ENCODE data around the gene ACADM. TPM values are rescaled to one million over a fixed set of nuclear protein-coding genes. Genes with fewer than 3 reads are reported as not detected.
"Not testable (repeated sequence)": the region's sequence is repeated elsewhere in the genome, so short reads cannot be mapped to it uniquely, and the experiment has no call there.

Gene ACADM
- 10 to 100 TPM; 15.2 to 77.5 (median 26.3) TPM for total RNA-seq
- polyA plus RNA-seq: 10 to 100 TPM; 26.3 to 55.9 (median 44.6) TPM
- long read RNA-seq, donor 1, partial matches to known transcripts: 25 of 31 reads
- long read RNA-seq, donor 1, other reads (novel, unspliced or antisense): 0 of 31 reads
- long read RNA-seq, donor 2, transcript ACADM-202 (12 exons, 2,619 nt): major isoform, 6 of 25 reads
- long read RNA-seq, donor 2, partial matches to known transcripts: 18 of 25 reads
- long read RNA-seq, donor 2, other reads (novel, unspliced or antisense): 0 of 25 reads
- long read RNA-seq, donor 3, transcript ACADM-202 (12 exons, 2,619 nt): major isoform, 7 of 31 reads
- long read RNA-seq, donor 3, partial matches to known transcripts: 23 of 31 reads
- long read RNA-seq, donor 3, other reads (novel, unspliced or antisense): 0 of 31 reads
- long read RNA-seq, donor 4: 0 reads
- long read RNA-seq, donor 5, transcript ACADM-202 (12 exons, 2,619 nt): major isoform, 9 of 54 reads
- long read RNA-seq, donor 5, partial matches to known transcripts: 44 of 54 reads
- long read RNA-seq, donor 5, other reads (novel, unspliced or antisense): 0 of 54 reads
- long read RNA-seq, donor 6: 0 reads
- long read RNA-seq, donor 7, transcript ACADM-202 (12 exons, 2,619 nt): major isoform, 6 of 37 reads
- long read RNA-seq, donor 7, partial matches to known transcripts: 28 of 37 reads
- long read RNA-seq, donor 7, other reads (novel, unspliced or antisense): 0 of 37 reads
- long read RNA-seq, donor 8, transcript ACADM-202 (12 exons, 2,619 nt): major isoform, 8 of 46 reads
- long read RNA-seq, donor 8, partial matches to known transcripts: 35 of 46 reads
- long read RNA-seq, donor 8, other reads (novel, unspliced or antisense): 0 of 46 reads
- long read RNA-seq, donor 9, partial matches to known transcripts: 53 of 58 reads
- long read RNA-seq, donor 9, other reads (novel, unspliced or antisense): 0 of 58 reads
- long read RNA-seq, donor 10, partial matches to known transcripts: 17 of 23 reads
- long read RNA-seq, donor 10, other reads (novel, unspliced or antisense): 0 of 23 reads

DNA sequence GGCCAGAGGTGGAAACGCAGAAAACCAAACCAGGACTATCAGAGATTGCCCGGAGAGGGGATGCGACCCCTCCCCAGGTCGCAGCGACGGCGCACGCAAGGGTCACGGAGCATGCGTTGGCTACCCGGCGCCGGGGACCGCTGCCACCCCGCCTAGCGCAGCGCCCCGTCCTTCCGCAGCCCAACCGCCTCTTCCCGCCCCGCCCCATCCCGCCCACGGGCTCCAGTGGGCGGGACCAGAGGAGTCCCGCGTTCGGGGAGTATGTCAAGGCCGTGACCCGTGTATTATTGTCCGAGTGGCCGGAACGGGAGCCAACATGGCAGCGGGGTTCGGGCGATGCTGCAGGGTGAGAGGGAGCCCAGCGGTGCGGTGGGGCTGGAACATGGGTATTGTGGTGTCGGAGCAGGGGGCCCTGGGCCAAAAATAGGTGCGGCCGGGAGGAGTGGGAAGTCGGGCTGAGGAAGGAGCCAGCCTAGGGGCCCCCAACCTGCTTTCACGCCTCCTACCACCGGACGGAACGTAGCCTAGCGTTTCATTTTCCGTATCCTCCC lies at the start of gene ACADM:
ACADM (plus strand) TSS at position 238 of the 551 bp plus-strand sequence; CDS start at position 317, 79 bp downstream.
- H3K27ac ChIP-seq: peak within 1 kb of the TSS; percentile 91 to 98 (median 93)
- peak within 1 kb of the TSS; percentile 74 to 81 (median 78) for H3K4me3 ChIP-seq
- H3K4me1 ChIP-seq: peaks cover 0 to 48% (median 32%) of the 10 kb centered on the region in 4 donors
- no peaks in the 10 kb centered on the region for H3K27me3 ChIP-seq
- peak; percentile 89 to 95 for DNase-seq
- intact Hi-C loops (cut with DNase I; ENCODE audit: low total_unique reads): loop anchor here (10.0 kb wide), 1 partner anchor 60 kb away; the partner anchor contains the start of gene RABGGTB
- no peaks in the 10 kb centered on the region for H3K9me3 ChIP-seq
- H3K36me3 ChIP-seq: no peaks in the 10 kb centered on the region
- TF ChIP-seq POLR2A (IDR thresholded peaks at IDR 0.05): peak in 1 of 4 donors; percentile 48
- TF ChIP-seq, protein P1, sequence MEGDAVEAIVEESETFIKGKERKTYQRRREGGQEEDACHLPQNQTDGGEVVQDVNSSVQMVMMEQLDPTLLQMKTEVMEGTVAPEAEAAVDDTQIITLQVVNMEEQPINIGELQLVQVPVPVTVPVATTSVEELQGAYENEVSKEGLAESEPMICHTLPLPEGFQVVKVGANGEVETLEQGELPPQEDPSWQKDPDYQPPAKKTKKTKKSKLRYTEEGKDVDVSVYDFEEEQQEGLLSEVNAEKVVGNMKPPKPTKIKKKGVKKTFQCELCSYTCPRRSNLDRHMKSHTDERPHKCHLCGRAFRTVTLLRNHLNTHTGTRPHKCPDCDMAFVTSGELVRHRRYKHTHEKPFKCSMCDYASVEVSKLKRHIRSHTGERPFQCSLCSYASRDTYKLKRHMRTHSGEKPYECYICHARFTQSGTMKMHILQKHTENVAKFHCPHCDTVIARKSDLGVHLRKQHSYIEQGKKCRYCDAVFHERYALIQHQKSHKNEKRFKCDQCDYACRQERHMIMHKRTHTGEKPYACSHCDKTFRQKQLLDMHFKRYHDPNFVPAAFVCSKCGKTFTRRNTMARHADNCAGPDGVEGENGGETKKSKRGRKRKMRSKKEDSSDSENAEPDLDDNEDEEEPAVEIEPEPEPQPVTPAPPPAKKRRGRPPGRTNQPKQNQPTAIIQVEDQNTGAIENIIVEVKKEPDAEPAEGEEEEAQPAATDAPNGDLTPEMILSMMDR (IDR thresholded peaks at IDR 0.05): no peak
- no peak for TF ChIP-seq EP300 (IDR thresholded peaks at IDR 0.05)
- TF ChIP-seq POLR2AphosphoS5 (IDR thresholded peaks at IDR 0.05): peak; percentile 40 to 88 (median 86)
- WGBS, 5 donors: 0 to 1% (median 0%) methylated on average over 29 to 48 of the region's 48 CpGs

DNA sequence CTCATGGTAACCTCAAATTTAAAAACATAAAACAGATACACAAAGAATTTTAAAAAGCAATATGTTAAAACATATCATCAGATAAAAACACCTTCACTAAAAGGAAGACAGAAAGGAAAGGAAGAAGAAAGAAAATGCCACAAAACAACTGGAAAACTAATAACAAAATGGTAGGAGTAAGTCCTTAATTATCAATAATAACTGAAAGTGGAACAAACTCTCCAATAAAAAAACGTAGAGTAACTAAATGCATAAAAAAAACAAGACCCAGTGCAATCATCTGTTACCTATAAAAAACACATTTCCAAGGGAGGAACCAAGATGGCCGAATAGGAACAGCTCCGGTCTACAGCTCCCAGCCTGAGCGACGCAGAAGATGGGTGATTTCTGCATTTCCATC lies 47.1 kb upstream of the ACADM start:
- no peaks in the 10 kb centered on the region for H3K9me3 ChIP-seq
- WGBS, 5 donors: 80 to 87% (median 82%) methylated on average over 5 of the region's 5 CpGs
- intact Hi-C loops (cut with DNase I; ENCODE audit: low total_unique reads): no loop called here
- TF ChIP-seq POLR2AphosphoS5 (IDR thresholded peaks at IDR 0.05): no peak
- TF ChIP-seq, protein P1 (IDR thresholded peaks at IDR 0.05): no peak
- TF ChIP-seq POLR2A (IDR thresholded peaks at IDR 0.05): no peak
- no peak for TF ChIP-seq EP300 (IDR thresholded peaks at IDR 0.05)
- no peaks in the 10 kb centered on the region for H3K4me1 ChIP-seq
- H3K4me3 ChIP-seq: no peak overlapping the region
- no peaks in the 10 kb centered on the region for H3K27me3 ChIP-seq
- DNase-seq: no peak
- H3K27ac ChIP-seq: no peak overlapping the region
- no peaks in the 10 kb centered on the region for H3K36me3 ChIP-seq

DNA sequence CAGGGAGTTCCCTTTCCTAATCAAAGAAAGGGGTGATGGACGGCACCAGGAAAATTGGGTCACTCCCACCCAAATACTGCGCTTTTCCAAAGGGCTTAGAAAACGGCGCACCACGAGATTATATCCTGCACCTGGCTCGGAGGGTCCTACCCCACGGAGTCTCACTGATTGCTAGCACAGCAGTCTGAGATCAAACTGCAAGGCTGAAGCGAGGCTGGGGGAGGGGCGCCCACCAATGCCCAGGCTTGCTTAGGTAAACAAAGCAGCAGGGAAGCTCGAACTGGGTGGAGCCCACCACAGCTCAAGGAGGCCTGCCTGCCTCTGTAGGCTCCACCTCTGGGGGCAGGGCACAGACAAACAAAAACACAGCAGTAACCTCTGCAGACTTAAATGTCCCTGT lies 46.5 kb upstream of the ACADM start:
- H3K9me3 ChIP-seq; H3K4me1 ChIP-seq; DNase-seq; H3K36me3 ChIP-seq; H3K27ac ChIP-seq; intact Hi-C loops (cut with DNase I; ENCODE audit: low total_unique reads); H3K4me3 ChIP-seq; H3K27me3 ChIP-seq: not testable (repeated sequence)
- WGBS, 5 donors: 44 to 62% (median 52%) methylated on average over 5 to 10 of the region's 10 CpGs

DNA sequence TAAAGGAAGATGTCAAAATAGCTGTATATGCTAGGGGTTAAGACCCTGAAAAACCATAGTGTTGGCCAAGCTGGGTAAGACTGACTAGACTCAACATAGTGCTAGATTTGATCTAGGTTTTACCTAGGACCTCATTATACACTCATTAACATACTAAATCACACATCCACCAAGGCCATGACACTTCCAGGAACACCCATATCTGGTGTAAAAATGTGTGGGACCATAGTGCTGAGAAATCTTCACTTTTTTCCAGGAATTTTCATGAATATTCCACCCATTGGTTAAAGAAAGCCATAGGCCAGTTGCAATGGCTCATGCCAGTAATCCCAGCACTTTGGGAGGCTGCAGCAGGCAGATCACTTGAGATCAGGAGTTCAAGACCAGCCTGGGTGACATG lies 34.0 kb upstream of the ACADM start:
- intact Hi-C loops (cut with DNase I; ENCODE audit: low total_unique reads): no loop called here
- Histone ChIP-seq H3K27ac (no peak overlapping the region), H3K4me3 (no peak overlapping the region), H3K4me1 (no peaks in the 10 kb centered on the region), H3K9me3 (no peaks in the 10 kb centered on the region), H3K27me3 (no peaks in the 10 kb centered on the region), H3K36me3 (no peaks in the 10 kb centered on the region)
- no peak for DNase-seq
- TF ChIP-seq EP300 (IDR thresholded peaks at IDR 0.05) (no peak), POLR2A (IDR thresholded peaks at IDR 0.05) (no peak), POLR2AphosphoS5 (IDR thresholded peaks at IDR 0.05) (no peak)
- TF ChIP-seq, protein P1 (IDR thresholded peaks at IDR 0.05): no peak

Measured in stomach (tissue), 19 donors.